KOPT-K1 (cell line): Measurements from ENCODE around the gene KRI1.
"Not testable (repeated sequence)": the region's sequence is repeated elsewhere in the genome, so short reads cannot be mapped to it uniquely, and the experiment has no call there.

Source experiments
- H3K27ac ChIP-seq: fragments of 200-600 bp; sonication (generic); 2 replicates; pipeline ENCODE4 v1.5.1; 2016; ENCODE audit warnings: antibody characterized with exemption, mild to moderate bottlenecking, low read depth, low read length; ENCODE audit not compliant: poor library complexity, severe bottlenecking
- H3K36me3 ChIP-seq: fragments of 200-600 bp; sonication (generic); 2 replicates; pipeline ENCODE4 v1.5.1; 2017; ENCODE audit warnings: antibody characterized with exemption, mild to moderate bottlenecking, low read length, moderate library complexity; ENCODE audit not compliant: insufficient read depth
- H3K9me3 ChIP-seq: fragments of 200-600 bp; sonication (generic); 2 replicates; pipeline ENCODE4 v1.5.1; 2017; ENCODE audit warnings: antibody characterized with exemption, low read length, mild to moderate bottlenecking; ENCODE audit not compliant: insufficient read depth, poor library complexity, severe bottlenecking

The KRI1 gene

GRCh38 chr19:10544242-10544752, 21.5 kb downstream of the KRI1 start:
- H3K36me3 ChIP-seq = peaks cover 34% of the 10 kb centered on the region
- peak overlapping the region; percentile 93 for H3K27ac ChIP-seq
- no peaks in the 10 kb centered on the region for H3K9me3 ChIP-seq

- H3K27ac ChIP-seq = peak within 1 kb of the TSS; percentile 93
These were observed 22.2 kb downstream of the KRI1 start, which contains the start of gene ATG4D for GRCh38 chr19:10543420-10544241. ATG4D (plus strand) TSS chr19:10543904; CDS start chr19:10544091, 187 bp downstream.

GRCh38 chr19:10543059-10543419, 22.8 kb downstream of the KRI1 start:
- peak overlapping the region; percentile 93 for H3K27ac ChIP-seq
- H3K9me3 ChIP-seq = no peaks in the 10 kb centered on the region
- peaks cover 21% of the 10 kb centered on the region for H3K36me3 ChIP-seq

More at GRCh38 chr19:10543420-10544241, 22.2 kb downstream of the KRI1 start, which contains the start of gene ATG4D:
- H3K9me3 ChIP-seq = no peaks in the 10 kb centered on the region
- H3K36me3 ChIP-seq = peaks cover 27% of the 10 kb centered on the region

GRCh38 chr19:10539016-10539415, 26.8 kb downstream of the KRI1 start:
- not testable (repeated sequence) for H3K36me3 ChIP-seq, H3K27ac ChIP-seq, H3K9me3 ChIP-seq

GRCh38 chr19:10538204-10538983, 27.4 kb downstream of the KRI1 start:
- H3K36me3 ChIP-seq = no peaks in the 10 kb centered on the region
- no peak overlapping the region for H3K27ac ChIP-seq
- no peaks in the 10 kb centered on the region for H3K9me3 ChIP-seq

GRCh38 chr19:10537668-10538067, 28.1 kb downstream of the KRI1 start:
- Histone ChIP-seq H3K27ac (no peak overlapping the region), H3K9me3 (no peaks in the 10 kb centered on the region), H3K36me3 (no peaks in the 10 kb centered on the region)

GRCh38 chr19:10535613-10536012, 30.2 kb downstream of the KRI1 start:
- H3K9me3 ChIP-seq = no peaks in the 10 kb centered on the region
- no peak overlapping the region for H3K27ac ChIP-seq
- H3K36me3 ChIP-seq = no peaks in the 10 kb centered on the region

- Histone ChIP-seq H3K27ac (no peak overlapping the region), H3K36me3 (no peaks in the 10 kb centered on the region), H3K9me3 (no peaks in the 10 kb centered on the region)
These were observed 32.0 kb downstream of the KRI1 start for GRCh38 chr19:10533646-10534386.

- H3K9me3 ChIP-seq = no peaks in the 10 kb centered on the region
- H3K27ac ChIP-seq = no peak overlapping the region
- no peaks in the 10 kb centered on the region for H3K36me3 ChIP-seq
These were observed 33.4 kb downstream of the KRI1 start for GRCh38 chr19:10532457-10532856.

- not testable (repeated sequence) for H3K27ac ChIP-seq, H3K36me3 ChIP-seq, H3K9me3 ChIP-seq
These were observed 38.9 kb downstream of the KRI1 start for GRCh38 chr19:10526887-10527286.

GRCh38 chr19:10525636-10526035, 40.2 kb downstream of the KRI1 start:
- Histone ChIP-seq H3K9me3 (no peaks in the 10 kb centered on the region), H3K27ac (no peak overlapping the region), H3K36me3 (no peaks in the 10 kb centered on the region)

GRCh38 chr19:10523135-10523636, 42.6 kb downstream of the KRI1 start:
- H3K9me3 ChIP-seq = no peaks in the 10 kb centered on the region
- H3K36me3 ChIP-seq = no peaks in the 10 kb centered on the region
- no peak overlapping the region for H3K27ac ChIP-seq

GRCh38 chr19:10521461-10522171, 44.2 kb downstream of the KRI1 start:
- Histone ChIP-seq H3K27ac (no peak overlapping the region), H3K9me3 (no peaks in the 10 kb centered on the region)

GRCh38 chr19:10520652-10521318, 45.0 kb downstream of the KRI1 start:
- H3K9me3 ChIP-seq = no peaks in the 10 kb centered on the region
- H3K36me3 ChIP-seq = no peaks in the 10 kb centered on the region
- H3K27ac ChIP-seq = no peak overlapping the region

More at GRCh38 chr19:10521461-10522171, 44.2 kb downstream of the KRI1 start:
- no peaks in the 10 kb centered on the region for H3K36me3 ChIP-seq
